NCI-H82 treated with DMSO at 0.1 percent for 48 hours (cell line): ENCODE results near the gene MAGEA9.
"Not testable (repeated sequence)": the region's sequence is repeated elsewhere in the genome, so short reads cannot be mapped to it uniquely, and the experiment has no call there.

ENCODE experiments used
- DNase-seq: peaks from one replicate; lab custom pipeline; 2025; ENCODE audit not compliant: unreplicated experiment; lab: John Stamatoyannopoulos, UW

Gene MAGEA9

GRCh38 chrX:149807747-149808458, 26.2 kb downstream of the MAGEA9 start:
- DNase-seq, result no peak

GRCh38 chrX:149818652-149819051, 36.9 kb downstream of the MAGEA9 start:
- DNase-seq, result no peak

- no peak for DNase-seq
Observed at GRCh38 chrX:149819371-149819770, 37.6 kb downstream of the MAGEA9 start.

GRCh38 chrX:149825424-149825823, 43.7 kb downstream of the MAGEA9 start:
- DNase-seq, result no peak

GRCh38 chrX:149827254-149827653, 45.5 kb downstream of the MAGEA9 start:
- DNase-seq, result no peak

GRCh38 chrX:149829751-149830191, 48.0 kb downstream of the MAGEA9 start:
- DNase-seq, result no peak

- no peak for DNase-seq
Observed at GRCh38 chrX:149830192-149830873, 48.6 kb downstream of the MAGEA9 start.

GRCh38 chrX:149831473-149831872, 49.7 kb downstream of the MAGEA9 start:
- no peak for DNase-seq

GRCh38 chrX:149836728-149837127, 55.0 kb downstream of the MAGEA9 start:
- not testable (repeated sequence) for DNase-seq

- no peak for DNase-seq
Observed at GRCh38 chrX:149837167-149837566, 55.4 kb downstream of the MAGEA9 start.
